Activated T-cell treated with anti-CD3 and anti-CD28 coated beads, Interleukin-2, amount 50 U/mL, for 1 hour (primary cell): Measurements from ENCODE around the gene LGI4.

Experiments used
- DNase-seq: peaks from one replicate; pipeline ENCODE4 v3.0.0-alpha.2; 2020

The LGI4 gene

DNA sequence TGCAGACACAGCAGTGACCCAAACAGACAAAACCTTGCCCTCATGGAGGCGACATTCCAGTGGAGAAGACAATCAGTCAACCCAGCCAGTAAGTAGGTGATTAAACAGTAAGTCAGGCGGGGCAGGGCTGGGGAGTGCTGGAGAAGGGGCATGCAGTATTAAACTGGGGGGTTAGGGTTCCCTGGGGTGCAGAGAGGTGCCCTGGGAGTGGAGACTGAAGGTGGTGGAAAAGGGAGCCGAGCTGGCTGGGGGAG, 50.4 kb downstream of the LGI4 start:
- no peak for DNase-seq

DNA sequence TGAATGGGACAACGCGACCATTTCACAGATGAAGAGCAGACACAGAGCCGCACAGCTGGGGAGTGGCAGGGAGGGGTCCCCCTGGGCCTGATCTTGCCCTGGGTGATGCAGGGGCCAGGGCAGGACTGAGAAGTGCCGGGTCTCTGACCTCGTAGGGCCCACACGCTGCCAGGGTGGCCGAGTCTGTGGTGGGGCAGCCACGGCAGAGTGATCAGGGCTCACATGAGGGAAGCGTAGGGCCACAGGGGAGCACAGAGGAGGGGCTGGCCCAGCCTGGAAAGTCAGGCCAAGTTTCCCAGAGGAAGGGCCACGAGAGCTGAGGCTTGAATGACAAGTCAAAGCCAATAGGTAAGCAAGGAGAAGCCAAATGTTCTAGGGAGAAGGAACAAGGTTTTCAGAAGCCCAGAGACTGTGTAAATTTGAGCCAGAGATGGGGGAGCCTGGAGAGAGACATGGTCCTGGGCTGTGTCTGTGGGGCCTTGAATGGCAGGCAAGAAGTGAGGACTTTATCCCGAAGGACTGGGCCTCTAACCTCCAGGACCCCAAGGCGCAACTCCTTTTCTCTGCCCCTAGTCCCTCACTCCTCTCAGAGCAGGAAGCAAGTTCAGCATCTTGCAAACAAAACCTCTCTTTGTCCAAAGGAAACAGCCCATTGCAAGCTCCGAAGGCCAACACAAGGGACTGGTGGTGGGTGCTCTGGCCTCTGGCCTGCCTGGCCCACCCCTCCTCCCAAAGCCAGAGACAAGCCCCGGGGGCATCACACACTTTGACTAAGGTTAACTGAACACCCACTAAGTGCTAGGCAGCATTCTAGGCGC, 51.0 kb downstream of the LGI4 start:
- DNase-seq, result no peak

DNA sequence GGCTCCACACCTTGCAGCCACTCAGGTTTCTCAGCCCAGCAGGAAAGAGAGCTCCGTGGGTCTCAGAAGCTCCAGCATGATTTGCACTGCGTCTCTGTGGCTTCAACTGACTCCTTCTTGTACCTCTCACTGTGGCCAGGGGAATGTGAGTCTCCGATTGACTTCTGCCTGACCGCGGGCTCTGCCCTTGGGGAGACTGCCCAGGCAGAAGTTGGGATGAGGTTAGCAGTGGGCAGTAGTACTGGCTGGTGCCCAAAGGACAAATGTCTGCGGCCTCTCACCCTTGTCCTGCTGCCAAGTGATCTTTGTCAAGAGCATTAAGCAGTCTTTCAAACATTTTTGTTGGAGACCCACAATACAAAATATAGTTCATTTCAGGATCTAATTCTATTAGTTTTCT, 53.7 kb downstream of the LGI4 start:
- DNase-seq, result no peak

DNA sequence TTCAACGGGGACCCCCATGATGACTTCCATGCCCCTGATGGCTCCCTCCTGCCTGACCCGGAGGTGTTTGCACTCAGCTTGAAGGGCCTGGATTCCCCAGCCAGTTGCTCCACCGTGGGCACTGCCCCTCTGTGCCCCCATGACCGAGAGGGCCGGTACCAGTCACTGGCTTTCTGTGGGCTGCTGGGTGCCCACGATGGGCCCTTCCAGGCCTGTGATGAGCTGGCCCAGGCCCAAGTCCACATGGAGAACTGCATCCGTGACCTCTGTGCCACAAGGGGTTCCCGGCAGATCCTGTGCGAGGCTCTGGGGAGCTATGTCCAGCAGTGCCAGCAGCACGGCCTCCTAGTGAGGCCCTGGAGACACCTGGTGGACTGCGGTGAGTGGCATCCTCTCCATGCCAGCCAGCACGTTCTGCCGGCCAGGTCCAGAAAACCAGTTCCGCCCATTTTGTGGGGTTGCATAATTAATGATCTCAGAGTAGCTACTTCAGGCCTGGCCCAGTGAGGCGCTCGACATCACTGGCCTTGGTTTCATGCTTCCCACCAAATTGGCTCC, 54.2 kb downstream of the LGI4 start:
- no peak for DNase-seq

DNA sequence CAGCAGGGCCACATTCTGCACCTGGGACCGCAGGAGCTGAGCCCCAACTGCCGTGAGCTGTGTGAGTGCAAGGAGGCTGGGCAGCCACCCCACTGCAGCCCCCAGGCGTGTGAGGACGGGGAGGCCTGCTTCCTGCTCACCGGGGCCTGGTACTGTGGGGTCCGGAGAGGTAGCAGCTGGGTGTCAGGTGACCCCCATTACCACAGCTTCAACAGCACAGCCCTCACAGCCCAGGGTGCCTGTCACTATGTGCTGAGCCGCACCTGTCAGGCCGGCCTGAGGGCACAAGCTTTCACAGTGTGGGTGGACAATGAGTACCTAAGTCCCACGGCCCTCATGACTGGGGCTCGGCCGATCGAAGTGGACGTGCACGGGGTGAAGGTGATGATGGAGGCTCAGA, 55.0 kb downstream of the LGI4 start:
- no peak for DNase-seq

DNA sequence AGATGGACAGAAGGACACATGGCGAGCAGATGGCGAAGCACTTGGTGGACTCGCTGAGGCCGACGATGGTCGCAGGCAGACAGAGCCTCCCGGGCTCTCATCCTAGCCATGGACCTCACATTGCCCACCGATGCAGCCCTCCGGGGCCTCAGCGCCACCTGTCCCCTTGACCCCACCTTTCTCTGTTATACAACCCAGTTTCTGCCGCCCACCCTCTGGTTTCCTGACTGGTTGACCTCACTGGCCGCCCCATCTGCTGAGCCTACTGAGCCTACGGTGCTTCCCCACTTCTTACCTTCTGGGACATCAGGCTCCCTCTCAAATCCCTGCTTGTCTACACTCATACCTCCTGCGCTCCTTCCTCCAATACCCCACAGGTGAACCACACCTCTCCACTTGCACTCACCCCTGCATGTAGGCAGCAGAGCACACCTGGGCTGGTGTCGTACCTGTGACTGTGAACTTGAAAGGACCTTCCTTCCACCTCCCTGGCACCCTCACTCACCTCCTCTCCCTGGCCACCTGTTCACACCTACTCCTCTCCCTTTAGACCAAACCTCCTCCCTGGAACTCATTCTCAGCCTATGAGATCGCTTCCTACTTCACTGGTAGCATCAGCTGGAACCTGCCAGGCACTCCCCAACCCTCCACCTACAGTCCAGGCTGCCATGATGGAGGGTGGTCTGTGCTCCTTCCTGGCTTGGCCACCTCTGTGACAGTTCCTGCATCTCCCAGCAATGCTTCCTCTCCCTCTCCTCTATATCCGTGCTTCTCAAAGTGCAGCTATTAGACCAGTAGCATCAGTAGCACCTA, 57.2 kb downstream of the LGI4 start:
- no peak for DNase-seq

DNA sequence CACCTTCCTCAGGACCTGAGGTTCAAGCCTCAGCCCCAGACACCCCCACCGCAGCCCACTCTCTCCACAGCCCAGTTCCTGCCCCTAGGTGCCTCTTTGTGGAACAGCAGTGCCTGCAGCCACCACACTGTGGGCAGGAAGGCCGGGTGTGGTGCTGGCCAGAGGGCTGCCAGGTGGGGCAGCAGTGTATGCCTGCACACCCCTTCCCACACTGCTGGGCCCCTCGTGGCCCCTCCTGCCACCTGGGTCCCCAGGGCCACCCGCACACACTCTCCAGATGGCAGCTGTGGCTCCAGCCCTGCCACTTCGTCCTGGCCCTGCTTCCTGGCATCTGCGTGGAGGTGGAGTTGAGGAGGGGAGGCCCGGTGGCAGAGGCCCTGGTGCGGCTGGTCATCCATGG, 58.2 kb downstream of the LGI4 start:
- no peak for DNase-seq

DNA sequence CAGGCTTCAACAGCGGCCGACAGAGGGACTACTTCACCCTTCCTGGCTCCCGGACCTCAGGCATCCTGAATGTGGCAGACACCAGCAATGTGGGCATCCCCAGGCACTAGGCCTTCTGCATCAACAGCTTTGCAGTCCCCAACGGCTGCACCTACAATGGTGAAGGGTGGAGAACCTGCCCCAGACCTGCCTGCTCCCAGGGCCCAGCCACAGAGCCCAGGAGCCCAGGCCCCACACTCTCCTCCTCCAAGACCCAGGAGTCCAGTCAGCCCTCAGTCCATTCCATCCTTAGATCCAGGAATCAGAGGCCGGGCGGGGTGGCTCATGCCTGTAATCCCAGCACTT, 58.9 kb downstream of the LGI4 start:
- no peak for DNase-seq

DNA sequence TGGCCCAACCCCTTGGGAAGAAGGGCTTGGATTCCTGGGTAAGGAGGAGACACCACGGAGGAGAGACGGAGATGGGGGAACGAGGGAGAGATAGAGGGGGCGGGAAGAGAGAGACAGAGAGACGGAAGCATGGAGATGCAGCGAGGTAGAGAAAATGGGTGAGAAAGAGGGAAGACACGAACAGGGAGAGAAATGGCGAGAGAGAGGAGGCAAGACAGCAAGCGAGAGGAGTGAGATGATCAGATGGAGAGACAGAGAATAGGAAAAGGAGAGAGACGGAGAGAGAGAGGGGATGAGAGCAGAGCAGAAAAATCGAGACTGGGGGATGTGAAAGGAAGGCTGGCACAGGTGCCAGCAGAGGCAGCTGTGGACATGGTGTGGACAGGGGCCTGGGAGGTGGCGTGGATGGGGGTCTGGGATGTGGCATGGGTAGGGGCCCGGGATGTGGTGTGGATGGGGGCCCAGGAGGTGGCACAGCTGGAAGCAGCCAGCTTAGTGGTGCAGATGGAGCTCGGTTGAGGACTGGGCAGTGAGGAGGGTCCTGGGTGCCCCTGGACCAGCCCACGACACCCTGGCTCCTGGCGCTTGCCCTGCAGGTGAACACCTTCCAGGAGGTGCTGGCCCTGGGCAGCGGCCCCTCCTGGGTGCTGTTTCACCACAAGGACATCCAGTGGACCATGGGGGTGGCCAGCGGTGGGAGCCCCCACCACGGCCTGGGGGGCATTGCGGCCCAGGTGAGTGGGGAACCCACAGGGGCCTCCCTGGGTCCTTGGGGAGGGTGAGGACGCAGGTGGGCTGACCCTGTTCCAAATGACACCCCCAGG, 59.4 kb downstream of the LGI4 start:
- no peak for DNase-seq
